ENCODE data around the gene JOSD2. TPM values are rescaled to one million over a fixed set of nuclear protein-coding genes. Genes with fewer than 3 reads are reported as not detected.

The JOSD2 gene
- total and polyA plus RNA-seq, 8 donors = 8.0 to 41.2 (median 14.2) TPM

GRCh38 chr19:50554212-50554611, 43.2 kb upstream of the JOSD2 start:
- no peaks in the 10 kb centered on the region for H3K9me3 ChIP-seq
- no peak overlapping the region for H3K4me3 ChIP-seq
- ATAC-seq (no peak), FAIRE-seq (no peak), DNase-seq (no peak)
- no peaks in the 10 kb centered on the region for H3K4me1 ChIP-seq
- intact Hi-C loops (cut with DNase I) = no loop called here
- no peak overlapping the region for H3K27ac ChIP-seq
- no peak for TF ChIP-seq CTCF (IDR thresholded peaks at IDR 0.05)
- peaks cover 0 to 5% (median 2%) of the 10 kb centered on the region in 4 donors for H3K27me3 ChIP-seq
- WGBS, 2 donors = 59 to 64% methylated on average over 10 of the region's 10 CpGs
- no peaks in the 10 kb centered on the region for H3K36me3 ChIP-seq

GRCh38 chr19:50553134-50553703, 42.2 kb upstream of the JOSD2 start:
- H3K4me1 ChIP-seq = no peaks in the 10 kb centered on the region
- WGBS, 2 donors = 60 to 62% methylated on average over 19 of the region's 19 CpGs
- FAIRE-seq (no peak), ATAC-seq (no peak), DNase-seq (no peak)
- intact Hi-C loops (cut with DNase I) = no loop called here
- no peak overlapping the region for H3K27ac ChIP-seq
- no peaks in the 10 kb centered on the region for H3K36me3 ChIP-seq
- peaks cover 0 to 11% (median 0%) of the 10 kb centered on the region in 4 donors for H3K27me3 ChIP-seq
- no peaks in the 10 kb centered on the region for H3K9me3 ChIP-seq
- TF ChIP-seq CTCF (IDR thresholded peaks at IDR 0.05) = no peak
- no peak overlapping the region for H3K4me3 ChIP-seq

- ATAC-seq (no peak), FAIRE-seq (no peak), DNase-seq (no peak)
- intact Hi-C loops (cut with DNase I) = no loop called here
- Histone ChIP-seq H3K4me3 (no peak overlapping the region), H3K36me3 (no peaks in the 10 kb centered on the region), H3K4me1 (no peaks in the 10 kb centered on the region), H3K27me3 (peaks cover 0 to 11% (median 0%) of the 10 kb centered on the region in 4 donors), H3K9me3 (no peaks in the 10 kb centered on the region), H3K27ac (no peak overlapping the region)
- WGBS, 2 donors = 59 to 79% methylated on average over 15 of the region's 15 CpGs
- TF ChIP-seq CTCF (IDR thresholded peaks at IDR 0.05) = no peak
These were observed 41.5 kb upstream of the JOSD2 start for GRCh38 chr19:50552540-50552939.

DNA sequence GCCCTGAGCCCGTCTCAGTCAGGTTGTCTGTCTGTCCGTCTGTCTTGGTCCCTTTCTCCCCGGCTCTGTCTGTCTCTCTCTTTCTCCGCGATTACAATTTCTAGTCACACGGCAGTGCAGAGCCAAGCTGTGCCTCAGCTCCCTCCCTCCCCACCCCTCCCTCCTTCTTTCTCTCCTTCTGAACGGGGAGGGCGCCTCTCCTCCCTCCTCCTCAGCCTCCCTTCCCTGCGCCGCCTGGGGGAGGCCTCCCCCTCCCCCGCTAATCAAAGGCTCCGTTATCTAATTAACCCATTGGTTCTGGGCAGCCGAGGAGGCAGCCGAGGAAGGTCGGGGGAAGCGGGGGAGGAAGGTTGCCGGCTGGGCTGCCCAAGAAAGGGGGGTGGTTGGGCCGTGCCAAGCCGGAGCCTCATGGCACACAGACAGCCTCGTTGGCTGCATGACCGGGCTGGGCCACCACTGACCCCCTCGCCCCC, 40.8 kb upstream of the JOSD2 start:
- peaks cover 0 to 6% (median 0%) of the 10 kb centered on the region in 4 donors for H3K27me3 ChIP-seq
- DNase-seq (no peak), FAIRE-seq (no peak), ATAC-seq (no peak)
- WGBS, 2 donors = 1 to 2% methylated on average over 21 to 22 of the region's 22 CpGs
- no peaks in the 10 kb centered on the region for H3K9me3 ChIP-seq
- H3K4me3 ChIP-seq = no peak overlapping the region
- intact Hi-C loops (cut with DNase I) = no loop called here
- no peaks in the 10 kb centered on the region for H3K4me1 ChIP-seq
- H3K36me3 ChIP-seq = no peaks in the 10 kb centered on the region
- TF ChIP-seq CTCF (IDR thresholded peaks at IDR 0.05) = no peak
- H3K27ac ChIP-seq = no peak overlapping the region

- no peak for FAIRE-seq
- TF ChIP-seq CTCF (IDR thresholded peaks at IDR 0.05) = no peak
- Histone ChIP-seq H3K27me3 (peaks cover 0 to 6% (median 0%) of the 10 kb centered on the region in 4 donors), H3K27ac (no peak overlapping the region), H3K9me3 (no peaks in the 10 kb centered on the region), H3K4me1 (no peaks in the 10 kb centered on the region), H3K4me3 (no peak overlapping the region), H3K36me3 (no peaks in the 10 kb centered on the region)
- intact Hi-C loops (cut with DNase I) = no loop called here
- WGBS, 2 donors = 5 to 13% methylated on average over 30 to 32 of the region's 32 CpGs
- no peak for DNase-seq
- ATAC-seq = no peak
These were observed 40.2 kb upstream of the JOSD2 start for GRCh38 chr19:50551034-50551714.
